Activated T-cell treated with anti-CD3 and anti-CD28 coated beads, Interleukin-2, amount 50 U/mL, for 4 hours (primary cell): ENCODE measurements around the gene AVPR2. TPM values are rescaled to one million over a fixed set of nuclear protein-coding genes. Genes with fewer than 3 reads are reported as not detected.
A peak's percentile ranks its signal among the peaks of the same experiment; 100 is the strongest.

Source experiments
- ATAC-seq, 2 donors: fragments of 200-7000 bp; cut with Tn5 transposase; one replicate each; pipeline ENCODE4 v1.10.0; 2021
- DNase-seq: peaks from one replicate; pipeline ENCODE4 v3.0.0-alpha.2; 2020
- H3K27me3 Mint-ChIP-seq: one replicate; pipeline ENCODE4 v1.8.0; 2021; ENCODE audit warnings: low read depth, mixed read lengths
- H3K36me3 Mint-ChIP-seq: one replicate; pipeline ENCODE4 v1.8.0; 2022; ENCODE audit warnings: mixed read lengths; ENCODE audit not compliant: insufficient read depth
- H3K4me1 Mint-ChIP-seq: one replicate; pipeline ENCODE4 v1.8.0; 2021; ENCODE audit warnings: low read depth, mixed read lengths
- H3K4me3 Mint-ChIP-seq: one replicate; pipeline ENCODE4 v1.8.0; 2021; ENCODE audit warnings: mild to moderate bottlenecking, moderate library complexity, mixed read lengths
- H3K9me3 Mint-ChIP-seq: one replicate; pipeline ENCODE4 v1.8.0; 2021; ENCODE audit warnings: mixed read lengths
- total RNA-seq, 3 donors: library from RNA; stranded (reverse); gene quantifications; one replicate each; pipeline ENCODE4 v1.2.1, GENCODE V29; 2021

The AVPR2 gene
- total RNA-seq, 3 donors from 2014 or later, result not detected

DNA sequence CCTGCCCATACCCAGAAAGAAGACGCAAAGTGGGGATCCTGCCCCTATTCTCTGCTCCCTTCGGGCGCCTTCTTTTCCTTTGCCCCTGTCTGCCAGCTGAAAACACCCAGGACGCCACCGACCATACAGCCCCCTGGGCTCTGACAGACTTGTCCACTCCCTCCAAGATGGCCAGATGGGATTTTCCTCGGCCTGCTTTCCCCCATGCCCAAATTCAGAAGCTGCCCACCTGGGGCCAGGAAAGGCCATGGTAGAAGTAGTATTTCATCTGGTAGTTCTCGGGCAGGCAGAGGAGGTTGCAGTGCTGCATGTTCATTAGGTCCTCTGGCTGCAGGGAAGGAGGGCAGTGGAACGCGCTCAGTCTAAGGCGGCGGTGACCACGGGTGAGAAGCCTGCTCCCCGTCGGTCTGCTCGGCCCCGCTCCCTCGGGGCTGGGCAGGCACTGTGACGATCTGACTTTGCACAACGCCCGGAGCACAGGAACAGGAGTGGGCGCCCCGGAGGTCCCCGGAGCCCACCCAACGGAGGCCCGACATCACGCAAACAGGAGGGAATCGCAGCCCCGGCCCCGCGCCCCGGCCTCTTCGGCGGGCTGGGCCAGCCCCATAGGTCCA is 29.8 kb downstream of the AVPR2 start:
- Mint-ChIP-seq H3K4me3 (peak overlapping the region; percentile 88), H3K36me3 (no peaks in the 10 kb centered on the region), H3K9me3 (no peaks in the 10 kb centered on the region), H3K27me3 (no peaks in the 10 kb centered on the region), H3K4me1 (peaks cover 11% of the 10 kb centered on the region)
- DNase-seq (no peak), ATAC-seq (peak; percentile 10 to 30)

DNA sequence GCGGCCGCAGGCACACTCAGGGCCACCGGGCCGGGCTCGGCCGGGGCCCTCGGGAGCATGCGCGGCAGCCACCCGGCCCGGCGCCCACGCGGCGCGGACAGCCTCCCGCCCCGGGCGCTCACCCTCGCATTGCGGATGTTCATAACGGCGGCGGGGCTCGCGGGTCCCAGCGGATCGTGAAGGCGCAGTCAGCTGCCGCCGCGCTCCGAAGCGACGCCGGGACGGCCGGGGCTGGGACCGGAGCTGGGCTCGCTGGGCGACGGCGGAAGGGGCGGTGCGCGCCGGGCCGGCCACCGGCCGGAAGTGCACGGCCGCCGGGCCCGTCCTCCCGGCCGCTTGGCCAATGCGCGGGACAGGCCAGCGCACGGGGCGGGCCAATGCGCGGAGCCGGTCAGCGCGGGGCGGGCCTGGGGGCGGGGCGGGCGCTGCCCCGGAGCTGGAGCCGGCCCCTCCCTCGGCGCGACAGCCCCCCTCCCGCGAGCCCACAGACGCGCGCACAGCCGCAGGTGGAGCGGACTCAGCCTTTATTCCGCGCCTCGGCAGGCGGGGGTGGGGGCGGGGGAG is 30.4 kb downstream of the AVPR2 start, which contains the start of gene NAA10:
Gene NAA10 (minus strand): TSS at position 276 of the 564 bp plus-strand sequence. CDS start 133 bp downstream, at position 143.
- no peaks in the 10 kb centered on the region for H3K27me3 Mint-ChIP-seq
- H3K36me3 Mint-ChIP-seq, result no peaks in the 10 kb centered on the region
- H3K4me3 Mint-ChIP-seq, result peak within 1 kb of the TSS; percentile 88
- ATAC-seq (peak; percentile 92 to 94), DNase-seq (peak; percentile 54)
- no peaks in the 10 kb centered on the region for H3K9me3 Mint-ChIP-seq
- peaks cover 9% of the 10 kb centered on the region for H3K4me1 Mint-ChIP-seq

DNA sequence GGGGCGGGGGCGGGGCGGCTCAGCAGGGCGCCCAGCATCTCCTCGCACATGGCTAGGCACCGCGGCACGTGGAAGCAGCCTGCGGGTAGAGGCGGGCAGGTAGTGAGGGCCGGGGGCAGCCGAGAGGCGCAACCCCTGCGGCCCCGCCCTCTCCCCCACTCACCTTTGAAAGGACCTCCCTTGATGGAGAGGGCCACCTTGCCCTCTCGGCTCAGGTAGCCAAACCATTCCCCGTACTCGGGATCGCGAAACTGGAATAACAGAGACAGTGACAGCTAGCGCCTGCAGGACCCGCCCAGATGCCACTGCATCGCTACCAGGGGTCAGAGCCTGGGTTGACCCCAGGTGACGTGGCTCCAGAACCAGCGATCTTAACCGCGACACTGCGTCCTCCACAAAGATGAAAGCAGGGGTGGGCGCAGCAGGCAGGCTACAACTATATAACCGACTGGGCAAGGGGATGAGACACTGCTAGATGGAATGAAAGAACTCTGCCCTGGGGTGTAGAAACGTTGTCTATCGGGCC is 30.9 kb downstream of the AVPR2 start:
- peak overlapping the region; percentile 74 for H3K4me3 Mint-ChIP-seq
- H3K27me3 Mint-ChIP-seq, result no peaks in the 10 kb centered on the region
- no peak for DNase-seq
- peaks cover 9% of the 10 kb centered on the region for H3K4me1 Mint-ChIP-seq
- peak in 1 of 2 donors; percentile 0 for ATAC-seq
- H3K36me3 Mint-ChIP-seq, result no peaks in the 10 kb centered on the region
- H3K9me3 Mint-ChIP-seq, result no peaks in the 10 kb centered on the region

DNA sequence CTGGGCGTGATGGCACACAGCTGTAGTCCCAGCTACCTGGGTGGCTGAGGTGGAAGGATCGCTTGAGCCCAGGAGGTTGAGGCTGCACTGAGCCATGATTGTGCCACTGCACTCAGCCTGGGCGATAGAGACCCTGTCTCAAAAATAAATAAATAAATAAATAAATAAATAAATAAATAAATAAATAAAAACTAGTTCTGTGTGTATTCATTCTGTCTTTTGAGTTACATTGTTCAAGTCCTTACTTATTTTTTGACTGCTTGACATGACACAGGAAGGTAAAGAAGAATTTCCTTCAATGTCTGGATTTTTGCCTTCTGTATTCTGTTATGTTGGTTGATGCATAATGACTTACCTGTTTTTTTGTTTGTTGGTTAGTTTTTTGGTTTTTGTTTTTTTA is 32.6 kb downstream of the AVPR2 start:
- H3K36me3 Mint-ChIP-seq, result no peaks in the 10 kb centered on the region
- H3K27me3 Mint-ChIP-seq, result no peaks in the 10 kb centered on the region
- H3K4me1 Mint-ChIP-seq, result peaks cover 10% of the 10 kb centered on the region
- H3K9me3 Mint-ChIP-seq, result no peaks in the 10 kb centered on the region
- ATAC-seq (no peak), DNase-seq (no peak)
- H3K4me3 Mint-ChIP-seq, result no peak overlapping the region

DNA sequence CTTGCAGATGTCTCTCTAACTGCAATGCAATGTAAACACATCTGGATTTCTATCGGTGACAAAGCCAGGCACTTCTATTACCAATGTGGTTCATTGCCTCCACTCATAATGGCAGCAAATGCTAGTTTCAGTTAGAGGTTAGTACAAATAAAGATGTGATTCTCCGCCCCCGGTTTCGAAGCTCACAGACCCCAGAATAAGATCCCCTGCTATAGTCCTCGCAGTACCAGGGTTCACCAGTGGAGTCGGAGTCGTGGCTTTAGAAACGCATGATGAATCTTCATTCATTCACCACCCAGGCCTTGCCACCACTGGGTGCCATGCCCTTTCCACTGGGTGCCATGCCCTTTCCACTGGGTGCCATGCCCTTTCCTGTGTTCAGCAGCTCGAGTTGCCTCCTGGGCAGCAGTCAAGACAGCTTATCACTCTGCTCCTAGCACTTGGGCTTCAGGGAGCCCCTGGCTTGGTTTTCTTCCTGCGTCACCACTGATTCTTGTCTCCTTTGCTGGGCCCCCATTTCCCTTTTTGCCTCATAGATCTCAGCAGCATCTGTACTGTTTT is 33.8 kb downstream of the AVPR2 start:
- no peak for DNase-seq
- H3K27me3 Mint-ChIP-seq, result no peaks in the 10 kb centered on the region
- no peak overlapping the region for H3K4me3 Mint-ChIP-seq
- no peaks in the 10 kb centered on the region for H3K9me3 Mint-ChIP-seq
- no peak for ATAC-seq
- peaks cover 8% of the 10 kb centered on the region for H3K4me1 Mint-ChIP-seq
- no peaks in the 10 kb centered on the region for H3K36me3 Mint-ChIP-seq

DNA sequence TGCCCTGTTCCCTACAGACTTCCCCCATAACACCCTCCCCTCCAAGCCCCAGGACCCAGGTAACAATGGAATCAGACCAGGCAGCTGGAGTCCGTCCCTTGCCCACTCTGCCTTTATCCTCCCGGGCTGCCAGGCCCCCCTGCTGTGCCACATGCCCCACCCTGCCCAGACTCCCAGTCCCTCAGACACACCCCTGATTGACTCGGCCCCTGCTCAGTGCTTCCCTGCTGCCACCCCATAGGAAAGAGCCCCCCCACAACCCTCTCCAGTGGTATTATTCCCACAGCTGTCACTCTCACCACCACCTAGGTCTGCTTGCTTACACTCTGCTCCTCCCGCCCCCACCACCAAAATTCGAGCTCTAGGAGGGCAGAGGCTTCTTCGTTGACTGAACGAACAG is 35.1 kb downstream of the AVPR2 start:
- Mint-ChIP-seq H3K4me1 (peaks cover 11% of the 10 kb centered on the region), H3K27me3 (no peaks in the 10 kb centered on the region), H3K4me3 (no peak overlapping the region), H3K9me3 (no peaks in the 10 kb centered on the region), H3K36me3 (no peaks in the 10 kb centered on the region)
- ATAC-seq (no peak), DNase-seq (no peak)

DNA sequence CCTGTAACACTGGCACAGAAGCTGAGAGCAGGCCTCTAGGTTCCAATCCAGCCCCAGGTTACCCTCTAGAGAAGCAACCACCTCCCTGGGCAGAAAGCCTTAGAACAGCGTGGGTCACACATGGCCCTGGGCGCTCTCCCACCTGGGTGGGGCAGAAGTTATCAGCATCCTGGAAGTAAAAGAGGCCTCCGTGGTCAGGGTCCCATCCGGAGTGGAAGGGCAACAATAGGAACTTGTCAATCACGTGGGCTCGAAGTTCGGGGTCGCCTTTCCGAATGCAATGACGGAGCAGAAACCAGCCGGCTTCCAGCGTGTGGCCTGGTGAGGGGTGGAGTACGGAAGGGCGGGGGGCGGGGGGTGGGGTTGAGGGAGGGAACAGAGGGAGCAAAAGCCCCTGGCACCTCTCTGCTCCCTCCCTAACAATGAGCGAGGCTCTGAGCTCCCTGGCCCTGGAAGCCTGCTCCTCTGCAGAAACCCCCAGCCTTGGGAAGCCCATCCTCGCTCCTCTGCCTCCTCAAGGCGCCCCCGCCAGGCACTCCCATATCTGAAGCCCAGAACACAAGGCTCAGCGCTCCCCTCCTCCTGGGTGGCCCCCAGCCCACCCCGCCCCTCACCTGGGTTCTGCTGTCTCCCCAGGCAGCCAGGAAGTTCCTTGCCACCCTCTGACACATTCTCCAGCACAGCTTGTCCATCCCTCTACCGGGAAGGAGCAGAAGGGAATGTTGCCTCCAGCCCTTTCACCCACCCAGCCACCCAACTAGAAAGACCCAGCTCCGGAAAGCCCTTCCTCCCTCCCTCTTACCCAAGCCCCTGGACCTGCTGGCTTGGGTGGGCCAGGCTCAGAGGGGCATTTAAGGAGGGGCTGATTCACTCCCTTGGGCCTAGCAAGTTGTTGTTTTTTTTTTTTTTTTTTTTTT is 37.1 kb downstream of the AVPR2 start:
- H3K4me3 Mint-ChIP-seq, result peak overlapping the region; percentile 71
- peaks cover 12% of the 10 kb centered on the region for H3K4me1 Mint-ChIP-seq
- no peak for DNase-seq
- ATAC-seq, result no peak
- H3K27me3 Mint-ChIP-seq, result no peaks in the 10 kb centered on the region
- H3K36me3 Mint-ChIP-seq, result no peaks in the 10 kb centered on the region
- H3K9me3 Mint-ChIP-seq, result no peaks in the 10 kb centered on the region

DNA sequence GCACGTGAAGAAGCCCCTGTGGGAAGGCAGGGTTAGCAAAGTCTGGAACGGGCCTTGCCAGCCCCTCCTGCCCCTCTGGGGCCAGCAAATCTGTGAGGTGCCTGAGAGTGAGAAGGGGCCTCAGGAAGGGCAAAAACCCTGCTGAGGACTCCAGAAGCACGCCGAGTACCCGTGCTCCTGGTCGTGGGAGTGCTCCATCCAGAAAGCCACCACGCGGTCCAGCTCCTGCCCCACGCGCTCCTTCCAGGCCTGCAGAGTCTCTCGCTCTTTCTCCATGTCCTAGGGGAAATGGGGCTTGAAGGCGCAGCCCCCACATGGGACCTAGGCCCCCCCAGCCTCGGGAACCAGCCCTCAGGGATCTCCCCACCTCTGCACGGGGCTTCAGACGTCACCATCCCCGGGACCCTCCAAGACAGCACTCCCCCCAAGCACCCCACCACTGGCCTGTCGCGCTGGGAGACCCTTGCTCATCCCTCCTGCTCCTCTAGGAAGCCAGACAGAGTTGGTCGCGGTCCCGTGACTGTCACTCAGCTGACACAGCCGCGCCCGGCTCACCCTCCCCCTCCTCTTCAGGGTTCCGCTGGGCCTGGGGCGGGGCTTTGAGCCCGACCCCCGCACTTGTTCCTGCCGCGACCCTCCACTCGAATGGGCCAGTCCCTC is 39.8 kb downstream of the AVPR2 start, which contains the start of gene RENBP:
Gene RENBP (minus strand): TSS at position 504 of the 660 bp plus-strand sequence. CDS start 33 bp downstream, at position 471.
- H3K4me3 Mint-ChIP-seq, result peak within 1 kb of the TSS; percentile 77
- peaks cover 19% of the 10 kb centered on the region for H3K4me1 Mint-ChIP-seq
- peaks cover 2% of the 10 kb centered on the region for H3K36me3 Mint-ChIP-seq
- DNase-seq (peak; percentile 40), ATAC-seq (peak in 1 of 2 donors; percentile 30)
- H3K9me3 Mint-ChIP-seq, result no peaks in the 10 kb centered on the region
- no peaks in the 10 kb centered on the region for H3K27me3 Mint-ChIP-seq

DNA sequence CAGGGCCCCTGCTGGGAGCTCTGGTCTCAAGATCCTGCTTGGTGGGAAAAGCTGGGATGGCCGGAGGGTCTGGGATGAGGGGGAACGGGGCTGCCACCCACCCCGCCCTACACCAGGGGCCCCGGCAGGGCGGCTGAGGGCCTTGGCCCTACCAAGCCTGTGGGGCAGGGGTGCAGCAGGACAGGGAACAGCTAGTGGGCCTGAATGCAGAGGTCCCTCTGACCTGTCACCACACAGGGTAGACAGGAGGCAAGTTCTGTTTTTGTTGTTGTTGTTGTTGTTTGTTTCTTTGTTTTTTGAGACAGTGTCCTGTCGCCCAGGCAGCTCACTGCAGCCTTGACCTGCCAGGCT is 40.3 kb downstream of the AVPR2 start:
- DNase-seq (no peak), ATAC-seq (peak in 1 of 2 donors; percentile 1)
- Mint-ChIP-seq H3K27me3 (no peaks in the 10 kb centered on the region), H3K36me3 (peaks cover 2% of the 10 kb centered on the region), H3K9me3 (no peaks in the 10 kb centered on the region), H3K4me3 (peak overlapping the region; percentile 29), H3K4me1 (peaks cover 21% of the 10 kb centered on the region)

DNA sequence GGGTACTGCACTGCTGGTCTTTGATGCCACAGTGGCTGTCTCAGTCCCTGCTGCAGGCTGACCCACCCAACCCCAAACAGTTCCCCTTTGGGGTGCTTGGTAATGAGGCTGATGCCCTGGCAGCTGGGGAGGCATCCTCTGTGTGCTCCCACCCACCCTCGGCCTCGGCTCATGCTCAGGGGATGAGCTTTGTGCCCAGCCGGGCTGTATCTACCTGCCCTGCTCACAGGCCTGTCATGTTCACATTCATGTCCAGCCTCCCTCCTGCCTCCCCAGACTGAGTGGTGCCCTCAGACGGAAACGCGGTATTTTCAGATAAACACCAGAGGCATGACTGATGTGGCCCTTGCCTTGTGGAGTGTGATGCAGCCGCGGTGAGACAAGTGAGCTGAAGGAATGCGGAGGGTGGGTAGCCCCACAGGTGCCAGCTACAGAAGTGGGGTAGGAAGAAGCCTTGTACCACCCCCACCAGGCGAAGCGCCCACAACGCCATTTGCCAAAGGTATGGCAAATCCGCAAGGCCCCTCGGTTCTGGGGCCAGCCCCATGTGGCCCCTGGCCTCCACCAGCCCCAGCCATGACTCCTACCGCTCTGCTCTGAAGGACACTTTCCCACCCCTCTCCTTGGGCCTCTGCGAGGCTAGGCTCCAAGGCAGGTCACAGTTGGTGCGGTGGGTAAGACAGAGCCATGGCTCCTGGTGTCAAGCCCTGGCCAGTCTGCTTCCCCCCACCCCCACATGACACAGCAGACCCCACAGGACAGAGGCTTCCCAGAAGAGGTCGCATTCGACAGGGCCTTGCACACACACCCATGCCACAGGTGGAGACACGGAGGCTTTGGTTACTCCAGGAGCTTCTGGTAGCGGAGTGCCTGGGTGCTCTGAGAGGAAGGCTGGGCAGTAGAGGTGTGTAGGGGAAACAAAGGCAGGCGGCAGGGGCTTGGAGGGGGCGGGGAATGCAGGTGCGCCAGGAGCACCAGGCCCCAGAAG is 41.8 kb downstream of the AVPR2 start:
- Mint-ChIP-seq H3K4me3 (no peak overlapping the region), H3K9me3 (no peaks in the 10 kb centered on the region)
- no peak for ATAC-seq

DNA sequence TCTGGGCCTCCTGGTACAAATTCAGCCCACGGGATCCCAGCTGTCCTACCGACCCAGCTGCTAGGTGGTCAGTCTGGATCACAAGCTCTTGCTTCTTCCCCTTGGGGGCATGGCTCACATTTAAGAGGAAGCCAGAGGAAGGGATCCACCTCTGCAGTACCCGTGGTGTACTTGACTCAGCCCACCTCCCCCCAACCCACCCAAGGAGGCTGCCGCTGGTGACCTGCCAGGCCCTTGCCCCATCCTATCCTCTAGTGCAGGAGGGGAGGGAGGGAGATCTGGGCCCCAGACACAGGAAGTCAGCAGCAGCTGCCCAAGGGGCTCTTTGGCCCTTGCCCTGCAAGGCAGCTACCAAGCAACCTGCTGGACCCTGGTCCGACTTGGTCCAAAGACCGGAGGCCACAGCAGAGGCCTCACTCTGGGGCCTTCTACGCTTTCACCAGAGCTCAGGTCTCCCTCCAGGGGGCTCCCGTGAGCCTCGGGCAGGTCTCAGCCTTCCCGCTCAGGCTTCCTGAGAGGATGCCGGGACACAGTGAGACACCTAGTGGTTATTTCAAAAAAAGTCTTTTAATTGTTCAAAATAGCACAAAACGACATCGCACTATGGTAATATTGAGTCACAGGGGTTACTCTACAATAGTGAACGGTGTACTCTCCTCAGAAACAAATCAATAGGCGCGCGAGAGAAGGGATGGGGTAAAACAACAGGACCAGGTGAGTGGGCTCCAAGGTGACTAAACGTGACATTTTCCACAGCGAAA is 42.7 kb downstream of the AVPR2 start:
- Mint-ChIP-seq H3K27me3 (no peaks in the 10 kb centered on the region), H3K4me1 (peaks cover 18% of the 10 kb centered on the region), H3K36me3 (peaks cover 11% of the 10 kb centered on the region), H3K9me3 (no peaks in the 10 kb centered on the region), H3K4me3 (no peak overlapping the region)
- peak; percentile 79 to 84 for ATAC-seq
- peak; percentile 75 for DNase-seq

More for the DNA sequence above, 41.8 kb downstream of the AVPR2 start:
- no peaks in the 10 kb centered on the region for H3K27me3 Mint-ChIP-seq
- peaks cover 19% of the 10 kb centered on the region for H3K4me1 Mint-ChIP-seq
- H3K36me3 Mint-ChIP-seq, result peaks cover 8% of the 10 kb centered on the region
- no peak for DNase-seq

DNA sequence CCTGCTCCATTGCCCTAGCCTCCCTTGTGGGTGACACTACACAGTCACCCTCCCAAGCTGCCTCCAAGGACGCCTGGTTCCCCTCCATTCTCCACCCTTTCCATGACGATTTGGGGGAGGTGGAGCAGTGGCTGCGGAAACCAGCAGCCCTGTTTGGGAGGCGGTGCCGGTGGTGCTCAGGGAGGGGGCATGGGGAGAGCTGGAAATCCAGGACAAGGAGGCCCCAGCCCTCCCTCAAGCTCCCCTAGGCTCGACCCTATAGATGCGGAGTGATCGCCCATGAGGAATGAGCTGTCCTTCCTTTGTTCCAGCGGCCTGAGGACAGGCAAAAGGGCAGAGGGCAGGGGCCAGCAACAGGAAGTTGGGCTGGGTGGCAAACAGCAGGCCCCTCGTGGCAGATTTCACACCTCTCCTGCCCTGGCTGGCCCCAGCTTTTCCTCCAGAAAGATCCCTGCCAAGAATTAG is 43.6 kb downstream of the AVPR2 start:
- peaks cover 11% of the 10 kb centered on the region for H3K36me3 Mint-ChIP-seq
- no peaks in the 10 kb centered on the region for H3K27me3 Mint-ChIP-seq
- DNase-seq (no peak), ATAC-seq (peak; percentile 4 to 7)
- H3K9me3 Mint-ChIP-seq, result no peaks in the 10 kb centered on the region
- no peak overlapping the region for H3K4me3 Mint-ChIP-seq
- peaks cover 18% of the 10 kb centered on the region for H3K4me1 Mint-ChIP-seq
